ENCODE measurements around the gene ZBTB40.

ZBTB40 gene

DNA sequence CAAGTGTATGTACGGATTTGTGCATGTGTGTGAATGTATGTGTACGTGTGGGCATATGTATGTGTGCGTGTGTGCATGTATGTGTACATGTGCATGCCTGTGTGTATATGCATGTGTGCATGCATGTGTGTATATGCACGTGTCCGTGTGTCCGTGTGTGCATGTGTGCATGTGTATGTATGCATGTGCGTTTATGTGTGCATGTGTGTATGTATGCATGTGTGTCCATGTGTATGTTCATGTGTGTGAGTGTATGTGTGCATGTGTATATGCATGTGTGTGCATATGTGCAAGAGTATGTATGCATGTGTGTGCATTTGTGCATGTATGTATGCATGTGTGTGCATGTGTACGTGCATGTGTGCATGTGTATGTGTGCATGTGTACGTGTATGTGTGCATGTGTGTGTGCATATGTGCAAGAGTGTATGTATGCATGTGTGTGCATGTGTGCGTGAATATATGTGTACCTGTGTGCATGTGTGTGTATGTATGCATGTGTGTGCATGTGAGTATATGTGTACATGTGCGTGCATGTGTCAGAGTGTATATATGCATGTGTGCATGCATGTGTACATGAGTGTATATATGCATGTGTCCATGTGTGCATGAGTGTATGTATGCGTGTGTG, 127.2 kb downstream of the ZBTB40 start:
- H2AFZ ChIP-seq (ENCODE audit: low read depth, low read length, severe bottlenecking) = no peak overlapping the region
- TF ChIP-seq EZH2phosphoT487 (conservative IDR thresholded peaks at IDR 0.05; ENCODE audit: low read length) = no peak
- TF ChIP-seq, protein P1, sequence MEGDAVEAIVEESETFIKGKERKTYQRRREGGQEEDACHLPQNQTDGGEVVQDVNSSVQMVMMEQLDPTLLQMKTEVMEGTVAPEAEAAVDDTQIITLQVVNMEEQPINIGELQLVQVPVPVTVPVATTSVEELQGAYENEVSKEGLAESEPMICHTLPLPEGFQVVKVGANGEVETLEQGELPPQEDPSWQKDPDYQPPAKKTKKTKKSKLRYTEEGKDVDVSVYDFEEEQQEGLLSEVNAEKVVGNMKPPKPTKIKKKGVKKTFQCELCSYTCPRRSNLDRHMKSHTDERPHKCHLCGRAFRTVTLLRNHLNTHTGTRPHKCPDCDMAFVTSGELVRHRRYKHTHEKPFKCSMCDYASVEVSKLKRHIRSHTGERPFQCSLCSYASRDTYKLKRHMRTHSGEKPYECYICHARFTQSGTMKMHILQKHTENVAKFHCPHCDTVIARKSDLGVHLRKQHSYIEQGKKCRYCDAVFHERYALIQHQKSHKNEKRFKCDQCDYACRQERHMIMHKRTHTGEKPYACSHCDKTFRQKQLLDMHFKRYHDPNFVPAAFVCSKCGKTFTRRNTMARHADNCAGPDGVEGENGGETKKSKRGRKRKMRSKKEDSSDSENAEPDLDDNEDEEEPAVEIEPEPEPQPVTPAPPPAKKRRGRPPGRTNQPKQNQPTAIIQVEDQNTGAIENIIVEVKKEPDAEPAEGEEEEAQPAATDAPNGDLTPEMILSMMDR (IDR thresholded peaks at IDR 0.05; ENCODE audit: insufficient read depth, low read length, poor library complexity, severe bottlenecking) = no peak
- no peak overlapping the region for H3K9ac ChIP-seq (ENCODE audit: low read length)

DNA sequence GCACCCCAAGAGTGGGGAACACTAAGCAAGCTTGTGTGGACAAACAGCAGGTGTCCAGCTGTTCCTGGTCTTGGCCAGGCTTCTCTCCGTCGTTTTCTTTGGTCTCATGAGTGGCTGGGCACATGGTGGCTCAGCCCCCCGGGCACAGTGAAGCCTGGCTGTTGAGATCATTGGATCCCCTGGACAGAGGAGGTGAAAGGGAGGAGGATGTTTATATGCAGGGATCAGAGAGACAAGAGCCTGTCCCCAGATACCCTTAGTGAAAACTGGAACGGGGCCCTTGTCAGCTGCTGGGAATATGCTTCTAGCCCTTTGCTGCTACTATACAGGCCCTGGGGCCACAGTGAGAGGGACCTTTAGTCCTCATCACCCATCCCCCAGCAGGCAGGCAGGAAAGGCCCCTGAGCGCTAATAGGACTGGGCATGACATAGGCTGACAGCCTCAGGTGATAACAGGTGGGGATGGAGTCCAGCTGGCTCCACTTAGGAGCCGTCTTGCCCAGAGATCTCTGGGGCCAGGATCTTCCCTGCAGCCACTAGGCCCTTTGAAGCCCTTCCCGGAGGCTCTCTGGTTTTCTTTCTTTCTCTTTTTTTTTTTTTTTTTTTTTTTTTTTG, 128.0 kb downstream of the ZBTB40 start:
- no peaks in the 10 kb centered on the region for H3K27me3 ChIP-seq (ENCODE audit: low read length)
- H2AFZ ChIP-seq (ENCODE audit: low read depth, low read length, severe bottlenecking) = no peak overlapping the region
- no peak overlapping the region for H3K4me2 ChIP-seq (ENCODE audit: low read depth, low read length, poor library complexity, severe bottlenecking)
- no peak overlapping the region for H3K9ac ChIP-seq (ENCODE audit: low read length)
- no peak overlapping the region for H3K27ac ChIP-seq (ENCODE audit: low read depth, low read length)
- no peak overlapping the region for H3K4me3 ChIP-seq (ENCODE audit: insufficient read depth, low read length, poor library complexity, severe bottlenecking)
- TF ChIP-seq, protein P1 (IDR thresholded peaks at IDR 0.05; ENCODE audit: insufficient read depth, low read length, poor library complexity, severe bottlenecking) = no peak
- no peak for TF ChIP-seq EZH2phosphoT487 (conservative IDR thresholded peaks at IDR 0.05; ENCODE audit: low read length)
- H3K36me3 ChIP-seq (ENCODE audit: low read length) = no peaks in the 10 kb centered on the region
- no peaks in the 10 kb centered on the region for H3K79me2 ChIP-seq (ENCODE audit: insufficient read depth, low read length)
- H3K9me2 ChIP-seq (replicated peaks; ENCODE audit: insufficient read depth, low read length) = no peaks in the 10 kb centered on the region
- peaks cover 20% of the 10 kb centered on the region; the same call in 1 of the 2 replicates for H3K9me3 ChIP-seq (ENCODE audit: insufficient read depth, low read length)
- peaks cover 11% of the 10 kb centered on the region for H3F3A ChIP-seq (ENCODE audit: insufficient read depth)
- H4K20me1 ChIP-seq (ENCODE audit: low read depth, low read length) = no peaks in the 10 kb centered on the region

More for the DNA sequence above, 127.2 kb downstream of the ZBTB40 start:
- Histone ChIP-seq H3K79me2 (ENCODE audit: insufficient read depth, low read length) (no peaks in the 10 kb centered on the region), H3K4me2 (ENCODE audit: low read depth, low read length, poor library complexity, severe bottlenecking) (no peak overlapping the region), H3K9me2 (replicated peaks; ENCODE audit: insufficient read depth, low read length) (no peaks in the 10 kb centered on the region), H3K9me3 (ENCODE audit: insufficient read depth, low read length) (peaks cover 20% of the 10 kb centered on the region; the same call in 1 of the 2 replicates), H3K36me3 (ENCODE audit: low read length) (no peaks in the 10 kb centered on the region), H3K27me3 (ENCODE audit: low read length) (no peaks in the 10 kb centered on the region), H3F3A (ENCODE audit: insufficient read depth) (peaks cover 11% of the 10 kb centered on the region), H3K4me3 (ENCODE audit: insufficient read depth, low read length, poor library complexity, severe bottlenecking) (no peak overlapping the region), H3K27ac (ENCODE audit: low read depth, low read length) (no peak overlapping the region), H4K20me1 (ENCODE audit: low read depth, low read length) (no peaks in the 10 kb centered on the region)
